GM12878 (cell line): Measurements from ENCODE around the gene LSM12. TPM values are rescaled to one million over a fixed set of nuclear protein-coding genes. Genes with fewer than 3 reads are reported as not detected.

Source experiments
- ATAC-seq: fragments of 200-7000 bp; cut with Tn5 transposase; 3 replicates; pipeline ENCODE4 v1.9.1; 2020; ENCODE audit warnings: mild to moderate bottlenecking, moderate library complexity
- BruUV-seq: library from RNA; stranded (reverse); fragments of 400-500 nt; replicated peaks from 2 replicates; lab custom pipeline; 2021; lab: Mats Ljungman, UMichigan
- CTCF ChIA-PET: fragments of 300-600 bp; sonication (Branson Sonifier 250); formaldehyde crosslinking; extraction: SDS; loops from one replicate; lab custom pipeline; 2021; ENCODE audit warnings: inconsistent platforms; lab: Yijun Ruan, JAX
- POLR2A ChIA-PET: fragments of 350-600 bp; formaldehyde crosslinking; extraction: SDS; loops from one replicate; lab custom pipeline; 2021; ENCODE audit warnings: inconsistent platforms; lab: Charles Lee
- RAD21 ChIA-PET: fragments of 300-600 bp; sonication (Branson Sonifier 250); formaldehyde crosslinking; loops from one replicate; lab custom pipeline; 2023; ENCODE audit warnings: antibody characterized with exemption; ENCODE audit not compliant: unreplicated experiment; lab: Charles Lee
- SMC1A ChIA-PET: fragments of 300-600 bp; sonication (Branson Sonifier 250); formaldehyde crosslinking; loops from one replicate; lab custom pipeline; 2023; ENCODE audit not compliant: unreplicated experiment, uncharacterized antibody; lab: Charles Lee
- DNase-seq: peaks from one replicate; pipeline ENCODE4 v3.0.0-alpha.2; 2011; ENCODE audit warnings: low read depth, low spot score
- FAIRE-seq: peaks from 3 replicates; lab custom pipeline; 2011; peaks lifted over from hg19 to GRCh38; lab: Jason Lieb, UNC
- H2AFZ ChIP-seq: 2 replicates; pipeline ENCODE4 v1.6.0; 2011; ENCODE audit warnings: low read depth, low read length, control low read depth; ENCODE audit not compliant: control insufficient read depth
- H3K27ac ChIP-seq: 2 replicates; pipeline ENCODE4 v1.5.1; 2011; ENCODE audit warnings: control low read depth; ENCODE audit not compliant: control insufficient read depth, insufficient read depth
- H3K27me3 ChIP-seq, 2 experiments: replicated peaks in 1 of 2; 2 replicates each; pipeline versions ENCODE4 v1.6.0 to v1.6.1; 2011; ENCODE audit warnings: low read length in 1 of 2; ENCODE audit not compliant: control insufficient read depth in 2 of 2, insufficient read depth in 2 of 2
- H3K36me3 ChIP-seq, 2 experiments: 2 replicates each; pipeline ENCODE4 v1.5.1; 2011; ENCODE audit warnings: low read length in 1 of 2; ENCODE audit not compliant: control insufficient read depth in 2 of 2, insufficient read depth in 2 of 2
- H3K4me1 ChIP-seq: 2 replicates; pipeline ENCODE4 v1.6.1; 2011; ENCODE audit warnings: mild to moderate bottlenecking, low read length, moderate library complexity, mixed read lengths; ENCODE audit not compliant: control insufficient read depth, insufficient read depth
- H3K4me2 ChIP-seq: 2 replicates; pipeline ENCODE4 v1.6.0; 2011; ENCODE audit warnings: control low read depth; ENCODE audit not compliant: control insufficient read depth, insufficient read depth
- H3K4me3 ChIP-seq: fragments of 200-600 bp; sonication (generic); 2 replicates; pipeline ENCODE4 v1.5.1; 2016
- H3K79me2 ChIP-seq: 2 replicates; pipeline ENCODE4 v1.6.0; 2011; ENCODE audit warnings: low read length; ENCODE audit not compliant: control insufficient read depth, insufficient read depth
- H3K9ac ChIP-seq: 2 replicates; pipeline ENCODE4 v1.8.0; 2011; ENCODE audit warnings: low read length, control low read depth, mixed read lengths; ENCODE audit not compliant: control insufficient read depth, insufficient read depth
- H3K9me3 ChIP-seq: replicated peaks from 3 replicates; pipeline ENCODE4 v1.5.1; 2011; ENCODE audit warnings: mild to moderate bottlenecking, low read length; ENCODE audit not compliant: control insufficient read depth, insufficient read depth
- H4K20me1 ChIP-seq: 2 replicates; pipeline ENCODE4 v1.6.0; 2011; ENCODE audit not compliant: control insufficient read depth, insufficient read depth
- IKZF2 ChIP-seq, 2 experiments: fragments of 450-650 bp; IDR thresholded peaks; 2 replicates each; pipeline ENCODE4 v1.6.1; 2017; ENCODE audit warnings: mild to moderate bottlenecking in 2 of 2, moderate library complexity in 2 of 2
- IRF4 ChIP-seq: IDR thresholded peaks from 2 replicates; pipeline ENCODE4 v1.6.1; 2011; ENCODE audit warnings: low read depth, low read length
- KLF5 ChIP-seq: fragments of 450-650 bp; IDR thresholded peaks from 2 replicates; pipeline ENCODE4 v1.6.1; 2014; ENCODE audit warnings: mild to moderate bottlenecking; ENCODE audit not compliant: partially characterized antibody
- MEF2B ChIP-seq: fragments of 450-650 bp; IDR thresholded peaks from 2 replicates; pipeline ENCODE4 v1.6.1; 2018; ENCODE audit warnings: mild to moderate bottlenecking, moderate library complexity; ENCODE audit not compliant: partially characterized antibody, poor library complexity, severe bottlenecking
- MLLT1 ChIP-seq: fragments of 450-650 bp; IDR thresholded peaks from 2 replicates; pipeline ENCODE4 v1.6.1; 2016; ENCODE audit warnings: mild to moderate bottlenecking
- POLR2A ChIP-seq: IDR thresholded peaks from 2 replicates; pipeline ENCODE4 v1.6.1; 2011; ENCODE audit warnings: low read depth, mild to moderate bottlenecking, low read length
- SPI1 ChIP-seq: IDR thresholded peaks from 2 replicates; pipeline ENCODE4 v1.6.1; 2011; ENCODE audit warnings: low read depth, mild to moderate bottlenecking, low read length, moderate library complexity, borderline replicate concordance; ENCODE audit not compliant: insufficient read depth
- WGBS: methylation state at CpG from one replicate; pipeline ENCODE4 v1.1.6; 2016; ENCODE audit warnings: low lambda C conversion rate; ENCODE audit not compliant: insufficient replicate concordance, insufficient coverage; ENCODE audit errors: missing lambda C conversion rate; 5-methylcytosine and 5-hydroxymethylcytosine counted together
- in situ Hi-C: fragments of 300-500 bp; cut with MboI; formaldehyde crosslinking; loops from 9 replicates; pipeline ENCODE4 v1.14.3; 2018; ENCODE audit warnings: mixed read lengths
- intact Hi-C: fragments of 100-400 bp; cut with micrococcal nuclease; formaldehyde crosslinking; loops from one replicate; pipeline ENCODE4 v1.14.2; 2022; ENCODE audit not compliant: unreplicated experiment
- polyA plus RNA-seq, 11 experiments: library from polyadenylated mRNA; depleted of rRNA in 4 of 11; unstranded in 6 of 11; stranded (reverse) in 5 of 11; fragments of >200 nt; fragmentation: Nextera tagmentation in 4 of 11; fragmentation: Illumina TruSeq in 1 of 11; extraction: Ambion mirVana in 4 of 11; extraction: Trizol in 1 of 11; gene quantifications; 1 replicate in 1 of 11; 2 replicates in 10 of 11; pipeline versions ENCODE4 v1.2.1 to v1.2.3, GENCODE V29; 2011 to 2016; ENCODE audit warnings: inconsistent platforms in 2 of 11, missing spikeins in 2 of 11, low read depth in 1 of 11
- total RNA-seq, 4 experiments: library from RNA; depleted of rRNA in 3 of 4; stranded (reverse); fragments of >200 nt in 3 of 4; fragmentation: Illumina TruSeq in 1 of 4; extraction: Trizol in 1 of 4; gene quantifications; 2 replicates each; pipeline versions ENCODE4 v1.2.1 to v1.2.3, GENCODE V29; 2013 to 2021

LSM12 gene
- total and polyA plus RNA-seq, 10 of the 15 experiments (the other 5 are each of a cell fraction or from before 2014, with no cell fraction given), result 51.1 to 206 (median 70.8) TPM

- Histone ChIP-seq H3K36me3 (peaks cover 17 to 32% of the 10 kb centered on the region in 2 experiments; a peak in 3 of 4 replicates), H4K20me1 (no peaks in the 10 kb centered on the region; the same call in 1 of the 2 replicates), H3K9ac (no peak overlapping the region), H3K4me2 (no peak overlapping the region), H3K4me1 (no peaks in the 10 kb centered on the region), H3K27me3 (no peaks in the 10 kb centered on the region), H2AFZ (no peak overlapping the region), H3K79me2 (no peaks in the 10 kb centered on the region), H3K9me3 (no peaks in the 10 kb centered on the region), H3K4me3 (no peak overlapping the region), H3K27ac (no peak overlapping the region)
- ATAC-seq, result no peak
- ChIA-PET CTCF (no interaction called here), POLR2A (no interaction called here), SMC1A (no interaction called here), RAD21 (no interaction called here)
- no peak for DNase-seq
- BruUV-seq, result no TSS peak
- 64% methylated on average over 18 of the region's 18 CpGs for WGBS
- no peak for FAIRE-seq
- intact Hi-C loops, result no loop called here
- peak; percentile 76 for TF ChIP-seq SPI1
- TF ChIP-seq MEF2B, result no peak
- no peak for TF ChIP-seq KLF5
- peak; percentile 52; the same call in 1 of the 2 replicates for TF ChIP-seq POLR2A
- in situ Hi-C loops, result no loop called here
Observed at GRCh38 chr17:44079877-44080821, 13.7 kb upstream of the LSM12 start.

- H3K4me1 ChIP-seq, result no peaks in the 10 kb centered on the region
- ATAC-seq (no peak), DNase-seq (no peak), FAIRE-seq (no peak)
- no peaks in the 10 kb centered on the region for H3K27me3 ChIP-seq
- no peak overlapping the region for H3K4me3 ChIP-seq
- ChIA-PET POLR2A (interaction anchor here (0.5 kb wide), 1 partner anchor 30 kb away, joined by 4 read pairs; no protein-coding TSS in a partner anchor), CTCF (no interaction called here), RAD21 (no interaction called here), SMC1A (no interaction called here)
- no peaks in the 10 kb centered on the region for H3K9me3 ChIP-seq
- peaks cover 20 to 22% of the 10 kb centered on the region in 2 experiments; a peak in 3 of 4 replicates for H3K36me3 ChIP-seq
- no peak overlapping the region for H3K27ac ChIP-seq
- H3K4me2 ChIP-seq, result no peak overlapping the region
- TF ChIP-seq IRF4, result no peak
- TF ChIP-seq MLLT1, result no peak
- TF ChIP-seq IKZF2 (IDR thresholded peaks at IDR 0.05), result no peak
- H2AFZ ChIP-seq, result no peak overlapping the region
- no peaks in the 10 kb centered on the region for H3K79me2 ChIP-seq
- in situ Hi-C loops, result no loop called here
- no peak overlapping the region for H3K9ac ChIP-seq
- intact Hi-C loops, result no loop called here
- no peaks in the 10 kb centered on the region for H4K20me1 ChIP-seq
- 96% methylated on average over 14 of the region's 19 CpGs for WGBS
- BruUV-seq, result no TSS peak
Observed at GRCh38 chr17:44078412-44078811, 11.9 kb upstream of the LSM12 start.
